SK-N-SH treated with all-trans-retinoic acid at 6 μM for 48 hours (cell line): ENCODE data around the gene GALNT3.

Experiments used
- ATAC-seq: fragments of 200-7000 bp; cut with Tn5 transposase; 3 replicates; pipeline ENCODE4 v1.9.1; 2020; ENCODE audit warnings: mild to moderate bottlenecking, moderate library complexity
- ARNTL ChIP-seq: fragments of 450-650 bp; formaldehyde crosslinking; IDR thresholded peaks from 2 replicates; pipeline ENCODE4 v1.5.0; 2020; ENCODE audit warnings: low read depth, mild to moderate bottlenecking, moderate library complexity, borderline replicate concordance
- CSDC2 ChIP-seq: fragments of 250-450 bp; sonication (Bioruptor Pico); IDR thresholded peaks from 2 replicates; pipeline ENCODE4 v1.5.0; 2020; ENCODE audit warnings: mild to moderate bottlenecking, moderate library complexity
- ESRRG ChIP-seq: fragments of 250-450 bp; sonication (Bioruptor Pico); IDR thresholded peaks from 2 replicates; pipeline ENCODE4 v1.6.1; 2021; ENCODE audit warnings: mild to moderate bottlenecking
- GLIS3 ChIP-seq: fragments of 250-450 bp; sonication (Bioruptor Pico); IDR thresholded peaks from 2 replicates; pipeline ENCODE4 v1.5.0; 2020; ENCODE audit warnings: mild to moderate bottlenecking, moderate library complexity
- ISL1 ChIP-seq: fragments of 250-450 bp; sonication (Bioruptor Pico); IDR thresholded peaks from 2 replicates; pipeline ENCODE4 v2.1.2; 2022; ENCODE audit warnings: mild to moderate bottlenecking, moderate library complexity
- OSR1 ChIP-seq: fragments of 250-450 bp; sonication (Bioruptor Pico); IDR thresholded peaks from 2 replicates; pipeline ENCODE4 v1.8.0; 2022; ENCODE audit warnings: moderate library complexity, mild to moderate bottlenecking, inconsistent platforms
- RARB ChIP-seq: fragments of 250-450 bp; sonication (Bioruptor Pico); IDR thresholded peaks from 2 replicates; pipeline ENCODE4 v1.8.0; 2021; ENCODE audit warnings: mild to moderate bottlenecking, moderate library complexity
- SNAI2 ChIP-seq: fragments of 250-450 bp; sonication (Bioruptor Pico); IDR thresholded peaks from 2 replicates; pipeline ENCODE4 v1.5.0; 2020; ENCODE audit warnings: mild to moderate bottlenecking, moderate library complexity
- TCF4 ChIP-seq: fragments of 250-450 bp; sonication (Bioruptor Pico); IDR thresholded peaks from 2 replicates; pipeline ENCODE4 v1.8.0; 2021; ENCODE audit warnings: mild to moderate bottlenecking, moderate library complexity, borderline replicate concordance
- TOX ChIP-seq: fragments of 250-450 bp; sonication (Bioruptor Pico); IDR thresholded peaks from 2 replicates; pipeline ENCODE4 v1.8.0; 2021; ENCODE audit warnings: mild to moderate bottlenecking, moderate library complexity, borderline replicate concordance
- ZC3H10 ChIP-seq: fragments of 250-450 bp; sonication (Bioruptor Pico); IDR thresholded peaks from 2 replicates; pipeline ENCODE4 v1.5.1; 2021; ENCODE audit warnings: mild to moderate bottlenecking, moderate library complexity
- ZFP3 ChIP-seq: fragments of 250-450 bp; sonication (Bioruptor Pico); IDR thresholded peaks from 2 replicates; pipeline ENCODE4 v1.5.0; 2020; ENCODE audit warnings: mild to moderate bottlenecking, moderate library complexity
- ZNF565 ChIP-seq: fragments of 450-650 bp; formaldehyde crosslinking; conservative IDR thresholded peaks from 2 replicates; pipeline ENCODE4 v1.5.0; 2020; ENCODE audit warnings: low read depth, mild to moderate bottlenecking, moderate library complexity
- ZNF70 ChIP-seq: fragments of 450-650 bp; formaldehyde crosslinking; IDR thresholded peaks from 2 replicates; pipeline ENCODE4 v1.5.0; 2020; ENCODE audit warnings: mild to moderate bottlenecking, moderate library complexity
- TF ChIP-seq, protein P1 (sequence below): fragments of 250-450 bp; sonication (Bioruptor Pico); IDR thresholded peaks from 2 replicates; pipeline ENCODE4 v1.5.0; 2020; ENCODE audit warnings: mild to moderate bottlenecking, moderate library complexity
- TF ChIP-seq, protein P2 (sequence below): fragments of 250-450 bp; sonication (Bioruptor Pico); IDR thresholded peaks from 2 replicates; pipeline ENCODE4 v1.5.1; 2020; ENCODE audit warnings: low read depth, mild to moderate bottlenecking, moderate library complexity
- TF ChIP-seq, protein P3 (sequence below): fragments of 250-450 bp; sonication (Bioruptor Pico); IDR thresholded peaks from 2 replicates; pipeline ENCODE4 v1.5.1; 2021; ENCODE audit warnings: mild to moderate bottlenecking, moderate library complexity
- TF ChIP-seq, protein P4 (sequence below): fragments of 250-450 bp; sonication (Bioruptor Pico); IDR thresholded peaks from 2 replicates; pipeline ENCODE4 v1.8.0; 2021; ENCODE audit warnings: low read depth, mild to moderate bottlenecking, moderate library complexity, borderline replicate concordance
- TF ChIP-seq, protein P5 (sequence below): fragments of 250-450 bp; sonication (Bioruptor Pico); IDR thresholded peaks from 2 replicates; pipeline ENCODE4 v1.8.0; 2020; ENCODE audit warnings: mild to moderate bottlenecking, moderate library complexity, borderline replicate concordance

The GALNT3 gene

DNA sequence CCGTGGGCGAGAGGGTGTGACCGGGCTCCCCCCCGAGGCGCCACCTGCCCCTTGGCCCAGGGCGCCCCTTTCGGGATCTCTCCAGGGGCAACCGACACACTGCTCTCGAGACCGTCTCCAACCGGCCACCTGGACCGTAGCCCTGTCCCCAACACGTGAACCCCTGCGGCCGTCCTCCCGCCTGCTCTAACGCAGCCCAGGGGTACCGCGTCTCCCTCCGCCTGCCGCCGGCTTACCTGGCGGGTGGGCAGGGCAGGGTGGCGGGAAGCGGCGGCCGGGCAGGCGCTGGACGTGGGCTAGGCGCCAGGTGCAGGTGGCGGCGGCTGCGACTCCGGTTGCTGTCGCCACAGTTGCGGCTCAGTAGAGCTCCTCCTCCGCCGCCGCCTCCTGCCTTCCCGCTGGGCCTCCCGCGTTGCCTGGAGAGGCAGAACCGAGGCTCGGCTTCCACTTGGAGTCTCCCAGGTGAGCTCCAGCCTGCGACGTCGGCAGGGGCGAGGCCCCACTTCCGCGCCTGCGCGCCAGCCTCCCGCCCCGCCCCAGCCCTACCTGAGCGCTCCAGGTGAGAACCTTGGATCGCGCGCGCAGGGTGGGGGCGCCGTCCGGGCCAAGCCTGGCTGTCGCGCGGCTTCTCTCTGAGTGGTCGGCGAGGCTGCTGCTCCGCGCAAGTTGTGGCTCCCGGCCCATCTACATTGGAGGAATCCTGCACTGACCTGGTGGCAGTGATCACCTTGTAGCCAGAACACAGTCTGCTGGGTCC is at the start of gene GALNT3:
GALNT3 (minus strand) TSS at position 469 of the 757 bp plus-strand sequence. CDS start 23,547 bp downstream, outside the sequence.
- no peak for ATAC-seq
- TF ChIP-seq, protein P1, sequence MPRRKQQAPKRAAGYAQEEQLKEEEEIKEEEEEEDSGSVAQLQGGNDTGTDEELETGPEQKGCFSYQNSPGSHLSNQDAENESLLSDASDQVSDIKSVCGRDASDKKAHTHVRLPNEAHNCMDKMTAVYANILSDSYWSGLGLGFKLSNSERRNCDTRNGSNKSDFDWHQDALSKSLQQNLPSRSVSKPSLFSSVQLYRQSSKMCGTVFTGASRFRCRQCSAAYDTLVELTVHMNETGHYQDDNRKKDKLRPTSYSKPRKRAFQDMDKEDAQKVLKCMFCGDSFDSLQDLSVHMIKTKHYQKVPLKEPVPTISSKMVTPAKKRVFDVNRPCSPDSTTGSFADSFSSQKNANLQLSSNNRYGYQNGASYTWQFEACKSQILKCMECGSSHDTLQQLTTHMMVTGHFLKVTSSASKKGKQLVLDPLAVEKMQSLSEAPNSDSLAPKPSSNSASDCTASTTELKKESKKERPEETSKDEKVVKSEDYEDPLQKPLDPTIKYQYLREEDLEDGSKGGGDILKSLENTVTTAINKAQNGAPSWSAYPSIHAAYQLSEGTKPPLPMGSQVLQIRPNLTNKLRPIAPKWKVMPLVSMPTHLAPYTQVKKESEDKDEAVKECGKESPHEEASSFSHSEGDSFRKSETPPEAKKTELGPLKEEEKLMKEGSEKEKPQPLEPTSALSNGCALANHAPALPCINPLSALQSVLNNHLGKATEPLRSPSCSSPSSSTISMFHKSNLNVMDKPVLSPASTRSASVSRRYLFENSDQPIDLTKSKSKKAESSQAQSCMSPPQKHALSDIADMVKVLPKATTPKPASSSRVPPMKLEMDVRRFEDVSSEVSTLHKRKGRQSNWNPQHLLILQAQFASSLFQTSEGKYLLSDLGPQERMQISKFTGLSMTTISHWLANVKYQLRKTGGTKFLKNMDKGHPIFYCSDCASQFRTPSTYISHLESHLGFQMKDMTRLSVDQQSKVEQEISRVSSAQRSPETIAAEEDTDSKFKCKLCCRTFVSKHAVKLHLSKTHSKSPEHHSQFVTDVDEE (CRISPR knock-in tag): no peak
- TF ChIP-seq ZNF70 (no peak), OSR1 (CRISPR knock-in tag) (no peak), ARNTL (CRISPR knock-in tag) (no peak)

DNA sequence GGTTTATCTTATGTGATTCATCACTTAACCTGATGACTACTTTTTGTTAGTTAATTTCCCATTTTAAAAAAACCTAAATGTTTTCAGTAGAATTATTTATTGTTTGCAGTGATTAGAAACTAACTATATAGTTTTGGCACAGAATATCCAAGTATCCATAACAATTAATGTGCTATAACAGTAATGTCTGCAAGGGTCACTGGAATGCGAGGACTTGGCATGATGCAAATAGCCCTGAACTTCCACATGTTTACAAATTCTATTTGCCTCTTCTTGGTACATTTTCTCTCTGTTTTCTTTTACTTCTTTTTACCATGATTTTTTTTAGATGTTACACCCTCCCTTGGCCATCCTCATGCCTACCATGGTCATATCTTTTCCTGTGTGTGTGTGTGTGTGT is 49.3 kb upstream of the GALNT3 start:
- TF ChIP-seq ZC3H10 (no peak), ISL1 (CRISPR knock-in tag) (no peak), SNAI2 (CRISPR knock-in tag) (no peak)
- no peak for ATAC-seq

DNA sequence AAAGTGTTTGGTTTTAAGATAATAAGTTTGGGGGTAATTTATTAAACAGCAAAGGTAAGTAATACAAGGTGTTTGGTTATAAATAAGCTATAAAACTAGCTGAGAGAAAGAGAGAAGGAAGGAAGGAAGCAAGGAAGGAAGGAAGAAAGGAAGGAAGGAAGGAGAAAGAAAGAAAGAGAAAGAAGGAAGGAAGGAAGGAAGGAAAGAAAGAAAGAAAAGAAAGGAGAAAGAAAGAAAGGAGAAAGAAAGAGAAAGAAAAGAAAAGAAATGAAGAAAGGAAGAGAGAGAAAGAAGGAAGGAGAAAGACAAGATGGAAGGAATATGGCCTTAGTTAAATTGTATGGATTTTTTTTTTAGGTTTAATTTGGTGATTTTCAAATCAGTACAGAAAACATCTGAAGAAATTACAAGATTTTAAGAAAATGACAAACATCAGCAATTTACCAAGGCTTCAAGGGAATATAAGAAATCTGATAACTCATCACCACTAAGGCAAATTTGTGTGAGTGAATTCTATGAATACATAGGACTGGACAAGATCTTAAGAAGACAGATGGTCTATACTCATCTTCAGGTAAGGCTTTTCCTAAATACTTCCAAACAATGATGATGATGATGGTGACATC is 46.4 kb upstream of the GALNT3 start:
- ATAC-seq: no peak
- TF ChIP-seq GLIS3 (CRISPR knock-in tag): no peak
- no peak for TF ChIP-seq ZNF70
- TF ChIP-seq, protein P2, sequence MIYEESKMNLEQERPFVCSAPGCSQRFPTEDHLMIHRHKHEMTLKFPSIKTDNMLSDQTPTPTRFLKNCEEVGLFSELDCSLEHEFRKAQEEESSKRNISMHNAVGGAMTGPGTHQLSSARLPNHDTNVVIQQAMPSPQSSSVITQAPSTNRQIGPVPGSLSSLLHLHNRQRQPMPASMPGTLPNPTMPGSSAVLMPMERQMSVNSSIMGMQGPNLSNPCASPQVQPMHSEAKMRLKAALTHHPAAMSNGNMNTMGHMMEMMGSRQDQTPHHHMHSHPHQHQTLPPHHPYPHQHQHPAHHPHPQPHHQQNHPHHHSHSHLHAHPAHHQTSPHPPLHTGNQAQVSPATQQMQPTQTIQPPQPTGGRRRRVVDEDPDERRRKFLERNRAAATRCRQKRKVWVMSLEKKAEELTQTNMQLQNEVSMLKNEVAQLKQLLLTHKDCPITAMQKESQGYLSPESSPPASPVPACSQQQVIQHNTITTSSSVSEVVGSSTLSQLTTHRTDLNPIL: no peak
- TF ChIP-seq, protein P3, sequence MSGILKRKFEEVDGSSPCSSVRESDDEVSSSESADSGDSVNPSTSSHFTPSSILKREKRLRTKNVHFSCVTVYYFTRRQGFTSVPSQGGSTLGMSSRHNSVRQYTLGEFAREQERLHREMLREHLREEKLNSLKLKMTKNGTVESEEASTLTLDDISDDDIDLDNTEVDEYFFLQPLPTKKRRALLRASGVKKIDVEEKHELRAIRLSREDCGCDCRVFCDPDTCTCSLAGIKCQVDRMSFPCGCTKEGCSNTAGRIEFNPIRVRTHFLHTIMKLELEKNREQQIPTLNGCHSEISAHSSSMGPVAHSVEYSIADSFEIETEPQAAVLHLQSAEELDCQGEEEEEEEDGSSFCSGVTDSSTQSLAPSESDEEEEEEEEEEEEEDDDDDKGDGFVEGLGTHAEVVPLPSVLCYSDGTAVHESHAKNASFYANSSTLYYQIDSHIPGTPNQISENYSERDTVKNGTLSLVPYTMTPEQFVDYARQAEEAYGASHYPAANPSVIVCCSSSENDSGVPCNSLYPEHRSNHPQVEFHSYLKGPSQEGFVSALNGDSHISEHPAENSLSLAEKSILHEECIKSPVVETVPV (CRISPR knock-in tag): no peak
- TF ChIP-seq, protein P4, sequence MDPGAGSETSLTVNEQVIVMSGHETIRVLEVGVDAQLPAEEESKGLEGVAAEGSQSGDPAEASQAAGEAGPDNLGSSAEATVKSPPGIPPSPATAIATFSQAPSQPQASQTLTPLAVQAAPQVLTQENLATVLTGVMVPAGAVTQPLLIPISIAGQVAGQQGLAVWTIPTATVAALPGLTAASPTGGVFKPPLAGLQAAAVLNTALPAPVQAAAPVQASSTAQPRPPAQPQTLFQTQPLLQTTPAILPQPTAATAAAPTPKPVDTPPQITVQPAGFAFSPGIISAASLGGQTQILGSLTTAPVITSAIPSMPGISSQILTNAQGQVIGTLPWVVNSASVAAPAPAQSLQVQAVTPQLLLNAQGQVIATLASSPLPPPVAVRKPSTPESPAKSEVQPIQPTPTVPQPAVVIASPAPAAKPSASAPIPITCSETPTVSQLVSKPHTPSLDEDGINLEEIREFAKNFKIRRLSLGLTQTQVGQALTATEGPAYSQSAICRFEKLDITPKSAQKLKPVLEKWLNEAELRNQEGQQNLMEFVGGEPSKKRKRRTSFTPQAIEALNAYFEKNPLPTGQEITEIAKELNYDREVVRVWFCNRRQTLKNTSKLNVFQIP (CRISPR knock-in tag): no peak
- no peak for TF ChIP-seq ISL1 (CRISPR knock-in tag)
- TF ChIP-seq RARB (CRISPR knock-in tag): no peak
- no peak for TF ChIP-seq CSDC2 (CRISPR knock-in tag)
- TF ChIP-seq ZC3H10: no peak
- no peak for TF ChIP-seq ZNF565
- no peak for TF ChIP-seq ZFP3
- no peak for TF ChIP-seq SNAI2 (CRISPR knock-in tag)
- no peak for TF ChIP-seq ARNTL (CRISPR knock-in tag)
- TF ChIP-seq, protein P5, sequence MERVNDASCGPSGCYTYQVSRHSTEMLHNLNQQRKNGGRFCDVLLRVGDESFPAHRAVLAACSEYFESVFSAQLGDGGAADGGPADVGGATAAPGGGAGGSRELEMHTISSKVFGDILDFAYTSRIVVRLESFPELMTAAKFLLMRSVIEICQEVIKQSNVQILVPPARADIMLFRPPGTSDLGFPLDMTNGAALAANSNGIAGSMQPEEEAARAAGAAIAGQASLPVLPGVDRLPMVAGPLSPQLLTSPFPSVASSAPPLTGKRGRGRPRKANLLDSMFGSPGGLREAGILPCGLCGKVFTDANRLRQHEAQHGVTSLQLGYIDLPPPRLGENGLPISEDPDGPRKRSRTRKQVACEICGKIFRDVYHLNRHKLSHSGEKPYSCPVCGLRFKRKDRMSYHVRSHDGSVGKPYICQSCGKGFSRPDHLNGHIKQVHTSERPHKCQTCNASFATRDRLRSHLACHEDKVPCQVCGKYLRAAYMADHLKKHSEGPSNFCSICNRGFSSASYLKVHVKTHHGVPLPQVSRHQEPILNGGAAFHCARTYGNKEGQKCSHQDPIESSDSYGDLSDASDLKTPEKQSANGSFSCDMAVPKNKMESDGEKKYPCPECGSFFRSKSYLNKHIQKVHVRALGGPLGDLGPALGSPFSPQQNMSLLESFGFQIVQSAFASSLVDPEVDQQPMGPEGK (CRISPR knock-in tag): no peak
- no peak for TF ChIP-seq OSR1 (CRISPR knock-in tag)
- TF ChIP-seq TCF4 (CRISPR knock-in tag): no peak
- no peak for TF ChIP-seq ESRRG
- no peak for TF ChIP-seq TOX (CRISPR knock-in tag)
- TF ChIP-seq, protein P1 (CRISPR knock-in tag): no peak
